A673 (cell line): Measurements from ENCODE around the gene HSPA6.
"Not testable (repeated sequence)": the region's sequence is repeated elsewhere in the genome, so short reads cannot be mapped to it uniquely, and the experiment has no call there.

ENCODE experiments used
- EZH2 ChIP-seq: fragments of 200-600 bp; sonication (generic); IDR thresholded peaks from 2 replicates; pipeline ENCODE4 v1.6.1; 2017; ENCODE audit warnings: borderline replicate concordance, low read depth, mild to moderate bottlenecking, mixed read lengths, antibody characterized with exemption, low read length; ENCODE audit not compliant: poor library complexity, severe bottlenecking
- TF ChIP-seq, protein P1 (sequence below): fragments of 300-800, 200-600 bp; sonication (generic); conservative IDR thresholded peaks from 2 replicates; pipeline ENCODE4 v1.5.1; 2017; ENCODE audit warnings: low read depth, mild to moderate bottlenecking, antibody characterized with exemption, low read length, moderate library complexity, mixed read lengths

DNA sequence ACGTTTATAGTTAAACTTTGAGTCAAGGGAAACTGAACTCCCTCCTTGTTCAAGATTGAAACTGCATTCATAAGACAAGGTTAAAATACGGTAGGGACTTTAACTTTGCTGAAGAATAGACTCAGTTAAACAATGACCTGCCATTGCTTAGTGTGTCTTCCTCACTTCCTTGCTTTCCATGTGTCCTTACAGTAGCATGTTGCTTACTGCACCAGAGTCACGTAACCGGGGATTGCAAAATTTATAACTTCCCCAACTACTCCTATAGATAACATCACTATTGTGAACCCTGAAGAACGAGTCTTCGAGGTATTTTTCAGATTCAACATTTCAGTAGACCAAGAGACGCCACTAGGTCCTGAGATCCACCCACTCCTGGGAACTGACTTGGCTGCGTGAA, 47.4 kb downstream of the HSPA6 start:
- TF ChIP-seq, protein P1, sequence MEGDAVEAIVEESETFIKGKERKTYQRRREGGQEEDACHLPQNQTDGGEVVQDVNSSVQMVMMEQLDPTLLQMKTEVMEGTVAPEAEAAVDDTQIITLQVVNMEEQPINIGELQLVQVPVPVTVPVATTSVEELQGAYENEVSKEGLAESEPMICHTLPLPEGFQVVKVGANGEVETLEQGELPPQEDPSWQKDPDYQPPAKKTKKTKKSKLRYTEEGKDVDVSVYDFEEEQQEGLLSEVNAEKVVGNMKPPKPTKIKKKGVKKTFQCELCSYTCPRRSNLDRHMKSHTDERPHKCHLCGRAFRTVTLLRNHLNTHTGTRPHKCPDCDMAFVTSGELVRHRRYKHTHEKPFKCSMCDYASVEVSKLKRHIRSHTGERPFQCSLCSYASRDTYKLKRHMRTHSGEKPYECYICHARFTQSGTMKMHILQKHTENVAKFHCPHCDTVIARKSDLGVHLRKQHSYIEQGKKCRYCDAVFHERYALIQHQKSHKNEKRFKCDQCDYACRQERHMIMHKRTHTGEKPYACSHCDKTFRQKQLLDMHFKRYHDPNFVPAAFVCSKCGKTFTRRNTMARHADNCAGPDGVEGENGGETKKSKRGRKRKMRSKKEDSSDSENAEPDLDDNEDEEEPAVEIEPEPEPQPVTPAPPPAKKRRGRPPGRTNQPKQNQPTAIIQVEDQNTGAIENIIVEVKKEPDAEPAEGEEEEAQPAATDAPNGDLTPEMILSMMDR, result not testable (repeated sequence)
- not testable (repeated sequence) for TF ChIP-seq EZH2
